Right atrium auricular region (tissue), 2 donors: Measurements from ENCODE around the gene PAX8. TPM values are rescaled to one million over a fixed set of nuclear protein-coding genes. Genes with fewer than 3 reads are reported as not detected.

ENCODE experiments used
- DNase-seq: peaks from one replicate; pipeline ENCODE4 v3.0.0-alpha.2; 2019; ENCODE audit warnings: low spot score
- H3K27ac ChIP-seq, 2 donors: fragments of 200-600 bp; sonication (generic); 1 replicate in 1 of 2; 2 replicates in 1 of 2; pipeline ENCODE4 v1.5.1; 2016 to 2019
- H3K27me3 ChIP-seq, 2 donors: fragments of 200-600 bp; sonication (generic); one replicate each; pipeline versions ENCODE4 v1.5.1 to v1.6.0; 2017 to 2019
- H3K36me3 ChIP-seq: fragments of 200-600 bp; sonication (generic); one replicate; pipeline ENCODE4 v1.5.1; 2016
- H3K4me1 ChIP-seq, 2 donors: fragments of 200-600 bp; sonication (generic); one replicate each; pipeline versions ENCODE4 v1.5.1 to v1.6.0; 2017 to 2019
- H3K4me3 ChIP-seq, 2 donors: fragments of 200-600 bp; sonication (generic); 1 replicate in 1 of 2; 2 replicates in 1 of 2; pipeline ENCODE4 v1.5.1; 2017 to 2019; ENCODE audit warnings: mild to moderate bottlenecking in 1 of 2, moderate library complexity in 1 of 2
- H3K9me3 ChIP-seq, 2 donors: fragments of 200-600 bp; sonication (generic); one replicate each; pipeline ENCODE4 v1.5.1; 2019
- CTCF ChIP-seq, 2 donors: fragments of 200-600 bp; sonication (generic); IDR thresholded peaks; one replicate each; pipeline ENCODE4 v1.5.1; 2019; ENCODE audit warnings: antibody characterized with exemption in 2 of 2
- total RNA-seq, 2 donors: library from RNA; depleted of rRNA; stranded (reverse); fragments of >200 nt; gene quantifications; one replicate each; pipeline ENCODE4 v1.1.0, GENCODE V29; 2016

Gene PAX8
- total RNA-seq, 2 donors from 2014 or later, result 0.37 to 1.2 TPM

- Histone ChIP-seq H3K36me3 (no peaks in the 10 kb centered on the region), H3K4me3 (no peak overlapping the region), H3K27ac (no peak overlapping the region), H3K4me1 (peaks cover 0 to 26% of the 10 kb centered on the region in 2 donors), H3K9me3 (no peaks in the 10 kb centered on the region), H3K27me3 (peaks cover 48% of the 10 kb centered on the region in 2 donors)
- no peak for TF ChIP-seq CTCF (IDR thresholded peaks at IDR 0.05)
- DNase-seq, result no peak
Measured at GRCh38 chr2:113273981-113274380, 4.7 kb downstream of the PAX8 start.

- Histone ChIP-seq H3K27me3 (peaks cover 42 to 43% of the 10 kb centered on the region in 2 donors), H3K27ac (no peak overlapping the region), H3K4me3 (no peak overlapping the region), H3K9me3 (no peaks in the 10 kb centered on the region), H3K36me3 (no peaks in the 10 kb centered on the region), H3K4me1 (peaks cover 0 to 24% of the 10 kb centered on the region in 2 donors)
- no peak for TF ChIP-seq CTCF (IDR thresholded peaks at IDR 0.05)
- DNase-seq, result no peak
Measured at GRCh38 chr2:113273027-113273551, 5.6 kb downstream of the PAX8 start.

- no peaks in the 10 kb centered on the region for H3K9me3 ChIP-seq
- no peak for DNase-seq
- H3K27ac ChIP-seq, result no peak overlapping the region
- peaks cover 0 to 18% of the 10 kb centered on the region in 2 donors for H3K4me1 ChIP-seq
- H3K4me3 ChIP-seq, result no peak overlapping the region
- H3K36me3 ChIP-seq, result no peaks in the 10 kb centered on the region
- TF ChIP-seq CTCF (IDR thresholded peaks at IDR 0.05), result no peak
- H3K27me3 ChIP-seq, result peaks cover 36 to 37% of the 10 kb centered on the region in 2 donors
Measured at GRCh38 chr2:113272477-113272876, 6.2 kb downstream of the PAX8 start.

GRCh38 chr2:113268621-113269360 is 9.9 kb downstream of the PAX8 start:
- no peaks in the 10 kb centered on the region for H3K9me3 ChIP-seq
- no peak overlapping the region for H3K4me3 ChIP-seq
- no peaks in the 10 kb centered on the region for H3K4me1 ChIP-seq
- no peak overlapping the region for H3K27ac ChIP-seq
- no peak for TF ChIP-seq CTCF (IDR thresholded peaks at IDR 0.05)
- H3K36me3 ChIP-seq, result no peaks in the 10 kb centered on the region
- H3K27me3 ChIP-seq, result peaks cover 4 to 7% of the 10 kb centered on the region in 2 donors
- DNase-seq, result no peak

- TF ChIP-seq CTCF (IDR thresholded peaks at IDR 0.05), result no peak
- Histone ChIP-seq H3K27ac (no peak overlapping the region), H3K36me3 (no peaks in the 10 kb centered on the region), H3K27me3 (peaks cover 0 to 3% of the 10 kb centered on the region in 2 donors), H3K4me1 (no peaks in the 10 kb centered on the region), H3K9me3 (no peaks in the 10 kb centered on the region), H3K4me3 (no peak overlapping the region)
- no peak for DNase-seq
Measured at GRCh38 chr2:113266431-113266830, 12.3 kb downstream of the PAX8 start.
